ENCODE results near the gene C10orf90. TPM values are rescaled to one million over a fixed set of nuclear protein-coding genes. Genes with fewer than 3 reads are reported as not detected.

The C10orf90 gene
- total and polyA plus RNA-seq, 12 donors, result 0.04 to 0.36 TPM; not detected in 10

- no peak overlapping the region for H3K4me3 ChIP-seq
- TF ChIP-seq CTCF (IDR thresholded peaks at IDR 0.05), result no peak
- WGBS, 2 donors, result 85 to 87% methylated on average over 16 of the region's 16 CpGs
- ATAC-seq, result no peak
- H3K4me1 ChIP-seq, result no peaks in the 10 kb centered on the region
- no peaks in the 10 kb centered on the region for H3K36me3 ChIP-seq
- H3K27ac ChIP-seq, result no peak overlapping the region
- no peaks in the 10 kb centered on the region for H3K27me3 ChIP-seq
- H3K9me3 ChIP-seq, result no peaks in the 10 kb centered on the region
- no peak for DNase-seq
- intact Hi-C loops (cut with DNase I), result loop anchor here in 1 of 10 donors (5.0 kb wide), 1 partner anchor 520 kb away; no protein-coding TSS in a partner anchor
Observed at GRCh38 chr10:126496771-126497545, 173.5 kb downstream of the C10orf90 start.

- 46 to 54% methylated on average over 7 of the region's 7 CpGs for WGBS, 2 donors
- no peak for TF ChIP-seq CTCF (IDR thresholded peaks at IDR 0.05)
- no peak overlapping the region for H3K27ac ChIP-seq
- H3K4me1 ChIP-seq, result no peaks in the 10 kb centered on the region
- H3K27me3 ChIP-seq, result peaks cover 0 to 6% (median 0%) of the 10 kb centered on the region in 7 donors
- H3K36me3 ChIP-seq, result no peaks in the 10 kb centered on the region
- intact Hi-C loops (cut with DNase I), result no loop called here
- no peak overlapping the region for H3K4me3 ChIP-seq
- DNase-seq, result no peak
- no peak for ATAC-seq
- H3K9me3 ChIP-seq, result peaks cover 0 to 20% (median 0%) of the 10 kb centered on the region in 11 donors
Observed at GRCh38 chr10:126491476-126491875, 179.0 kb downstream of the C10orf90 start.

- no peak for ATAC-seq
- H3K4me3 ChIP-seq, result no peak overlapping the region
- DNase-seq, result no peak
- intact Hi-C loops (cut with DNase I), result no loop called here
- no peak for TF ChIP-seq CTCF (IDR thresholded peaks at IDR 0.05)
- WGBS, 2 donors, result 71 to 85% methylated on average over 1 of the region's 1 CpG
- no peak overlapping the region for H3K27ac ChIP-seq
- H3K4me1 ChIP-seq, result peaks cover 0 to 6% (median 0%) of the 10 kb centered on the region in 9 donors
- H3K27me3 ChIP-seq, result peaks cover 0 to 26% (median 8%) of the 10 kb centered on the region in 7 donors
- no peaks in the 10 kb centered on the region for H3K36me3 ChIP-seq
- H3K9me3 ChIP-seq, result peaks cover 0 to 4% (median 0%) of the 10 kb centered on the region in 11 donors
Observed at GRCh38 chr10:126481181-126481580, 189.3 kb downstream of the C10orf90 start.

- H3K4me1 ChIP-seq, result peaks cover 0 to 10% (median 0%) of the 10 kb centered on the region in 9 donors
- intact Hi-C loops (cut with DNase I), result no loop called here
- DNase-seq (no peak), ATAC-seq (no peak)
- TF ChIP-seq CTCF (IDR thresholded peaks at IDR 0.05), result no peak
- no peaks in the 10 kb centered on the region for H3K36me3 ChIP-seq
- whole genome bisulfite sequencing, 2 donors, result 75 to 92% methylated on average over 3 of the region's 3 CpGs
- peaks cover 0 to 20% (median 8%) of the 10 kb centered on the region in 7 donors for H3K27me3 ChIP-seq
- H3K9me3 ChIP-seq, result peaks cover 0 to 4% (median 0%) of the 10 kb centered on the region in 11 donors
- no peak overlapping the region for H3K4me3 ChIP-seq
- no peak overlapping the region for H3K27ac ChIP-seq
Observed at GRCh38 chr10:126480648-126481047, 189.8 kb downstream of the C10orf90 start.

All from heart right ventricle (tissue), 16 donors.